Liver (tissue), 9 donors: ENCODE results near the gene SGCG. TPM values are rescaled to one million over a fixed set of nuclear protein-coding genes. Genes with fewer than 3 reads are reported as not detected.

ENCODE experiments used
- DNase-seq: peaks from one replicate; pipeline ENCODE4 v3.0.0-alpha.2; 2017; ENCODE audit warnings: low spot score
- H3K27ac ChIP-seq, 2 donors: one replicate each; pipeline ENCODE4 v1.7.0; 2013; ENCODE audit warnings: inconsistent platforms in 2 of 2, low read length in 2 of 2, control low read depth in 1 of 2, low read depth in 1 of 2, mild to moderate bottlenecking in 1 of 2
- H3K27me3 ChIP-seq, 4 donors: one replicate each; pipeline versions ENCODE4 v1.6.1 to v1.7.0; 2013; ENCODE audit warnings: low read length in 3 of 4, inconsistent platforms in 1 of 4, mild to moderate bottlenecking in 1 of 4, moderate library complexity in 1 of 4; ENCODE audit not compliant: control insufficient read depth in 4 of 4, insufficient read depth in 4 of 4
- H3K36me3 ChIP-seq, 4 donors: one replicate each; pipeline versions ENCODE4 v1.6.1 to v1.7.0; 2013; ENCODE audit warnings: low read length in 3 of 4, mild to moderate bottlenecking in 3 of 4, low read depth in 1 of 4, moderate library complexity in 1 of 4; ENCODE audit not compliant: control insufficient read depth in 4 of 4, insufficient read depth in 3 of 4
- H3K4me1 ChIP-seq, 4 donors: one replicate each; pipeline versions ENCODE4 v1.6.1 to v1.7.0; 2013; ENCODE audit warnings: low read length in 3 of 4, mild to moderate bottlenecking in 3 of 4, moderate library complexity in 1 of 4; ENCODE audit not compliant: control insufficient read depth in 4 of 4, insufficient read depth in 4 of 4
- H3K4me3 ChIP-seq, 3 donors: one replicate each; pipeline versions ENCODE4 v1.6.1 to v1.7.0; 2013; ENCODE audit warnings: low read length in 3 of 3, control low read depth in 1 of 3, low read depth in 1 of 3, mild to moderate bottlenecking in 1 of 3
- H3K9ac ChIP-seq, 2 donors: one replicate each; pipeline ENCODE4 v1.7.0; 2013; ENCODE audit warnings: low read length in 2 of 2, mild to moderate bottlenecking in 2 of 2, moderate library complexity in 2 of 2, control low read depth in 1 of 2, low read depth in 1 of 2
- H3K9me3 ChIP-seq, 4 donors: one replicate each; pipeline versions ENCODE4 v1.6.1 to v1.7.0; 2013; ENCODE audit warnings: low read length in 3 of 4; ENCODE audit not compliant: control insufficient read depth in 4 of 4
- ATF3 ChIP-seq: IDR thresholded peaks from 2 replicates; pipeline ENCODE4 v1.6.1; 2016; ENCODE audit warnings: antibody characterized with exemption
- FOXA2 ChIP-seq: IDR thresholded peaks from 2 replicates; pipeline ENCODE4 v1.6.1; 2016; ENCODE audit warnings: antibody characterized with exemption
- GABPA ChIP-seq, 2 donors: IDR thresholded peaks in 1 of 2; conservative IDR thresholded peaks in 1 of 2; 2 replicates each; pipeline ENCODE4 v1.6.1; 2016; ENCODE audit warnings: antibody characterized with exemption in 2 of 2, mild to moderate bottlenecking in 1 of 2, moderate library complexity in 1 of 2
- HNF4A ChIP-seq, 2 donors: conservative IDR thresholded peaks; 2 replicates each; pipeline ENCODE4 v1.6.1; 2016; ENCODE audit warnings: antibody characterized with exemption in 2 of 2, mild to moderate bottlenecking in 2 of 2
- HNF4G ChIP-seq: IDR thresholded peaks from 2 replicates; pipeline ENCODE4 v1.6.1; 2016; ENCODE audit warnings: antibody characterized with exemption
- JUND ChIP-seq, 2 donors: IDR thresholded peaks; 2 replicates each; pipeline ENCODE4 v1.6.1; 2016; ENCODE audit warnings: antibody characterized with exemption in 2 of 2
- MAX ChIP-seq: IDR thresholded peaks from 2 replicates; pipeline ENCODE4 v1.6.1; 2016; ENCODE audit warnings: antibody characterized with exemption
- NR2F2 ChIP-seq: IDR thresholded peaks from 2 replicates; pipeline ENCODE4 v1.6.1; 2016; ENCODE audit warnings: antibody characterized with exemption
- RAD21 ChIP-seq, 2 donors: IDR thresholded peaks; 2 replicates each; pipeline ENCODE4 v1.6.1; 2016; ENCODE audit warnings: antibody characterized with exemption in 2 of 2, mild to moderate bottlenecking in 2 of 2
- REST ChIP-seq: IDR thresholded peaks from 2 replicates; pipeline ENCODE4 v1.6.1; 2016; ENCODE audit warnings: antibody characterized with exemption, mild to moderate bottlenecking
- RXRA ChIP-seq, 2 donors: IDR thresholded peaks; 2 replicates each; pipeline ENCODE4 v1.6.1; 2017 to 2018; ENCODE audit warnings: antibody characterized with exemption in 2 of 2, mild to moderate bottlenecking in 1 of 2
- SP1 ChIP-seq: IDR thresholded peaks from 2 replicates; pipeline ENCODE4 v1.6.1; 2018; ENCODE audit warnings: antibody characterized with exemption, mild to moderate bottlenecking
- TAF1 ChIP-seq: conservative IDR thresholded peaks from 2 replicates; pipeline ENCODE4 v1.6.1; 2016; ENCODE audit warnings: antibody characterized with exemption, mild to moderate bottlenecking
- YY1 ChIP-seq: IDR thresholded peaks from 2 replicates; pipeline ENCODE4 v1.6.1; 2016; ENCODE audit warnings: antibody characterized with exemption, mild to moderate bottlenecking
- WGBS: extraction: QIAGEN DNeasy Blood & Tissue Kit; methylation state at CpG from one replicate; pipeline ENCODE4 v1.1.7; 2013; 5-methylcytosine and 5-hydroxymethylcytosine counted together
- polyA plus RNA-seq, 2 donors: library from polyadenylated mRNA; stranded (reverse) in 1 of 2; unstranded in 1 of 2; fragments of 200-250 nt in 1 of 2; fragments of >200 nt in 1 of 2; fragmentation: Nextera tagmentation in 1 of 2; extraction: Ambion mirVana in 1 of 2; gene quantifications; one replicate each; pipeline versions ENCODE4 v1.2.1 to v1.2.3, GENCODE V29; 2013 to 2015
- total RNA-seq, 2 donors: library from RNA; depleted of rRNA; stranded (reverse); fragments of >200 nt; gene quantifications; one replicate each; pipeline ENCODE4 v1.2.3, GENCODE V29; 2014
- TF ChIP-seq, protein P1 (sequence below): fragments of 150-350 bp; IDR thresholded peaks from 2 replicates; pipeline ENCODE4 v1.5.1; 2017; ENCODE audit warnings: improper control_type of control experiment, low read depth, low read length; ENCODE audit not compliant: missing input control
- TF ChIP-seq, protein P2 (sequence below): IDR thresholded peaks from 2 replicates; pipeline ENCODE4 v1.6.1; 2016; ENCODE audit warnings: antibody characterized with exemption
- donor health status: healthy.
- donor health status: healthy.
- donor health status: healthy.
- donor health status: healthy.
- donor health status: healthy.

SGCG gene
- total and polyA plus RNA-seq, 4 donors, result not detected

GRCh38 chr13:23350009-23350408 is 169.2 kb downstream of the SGCG start (continued):
- TF ChIP-seq, protein P1, sequence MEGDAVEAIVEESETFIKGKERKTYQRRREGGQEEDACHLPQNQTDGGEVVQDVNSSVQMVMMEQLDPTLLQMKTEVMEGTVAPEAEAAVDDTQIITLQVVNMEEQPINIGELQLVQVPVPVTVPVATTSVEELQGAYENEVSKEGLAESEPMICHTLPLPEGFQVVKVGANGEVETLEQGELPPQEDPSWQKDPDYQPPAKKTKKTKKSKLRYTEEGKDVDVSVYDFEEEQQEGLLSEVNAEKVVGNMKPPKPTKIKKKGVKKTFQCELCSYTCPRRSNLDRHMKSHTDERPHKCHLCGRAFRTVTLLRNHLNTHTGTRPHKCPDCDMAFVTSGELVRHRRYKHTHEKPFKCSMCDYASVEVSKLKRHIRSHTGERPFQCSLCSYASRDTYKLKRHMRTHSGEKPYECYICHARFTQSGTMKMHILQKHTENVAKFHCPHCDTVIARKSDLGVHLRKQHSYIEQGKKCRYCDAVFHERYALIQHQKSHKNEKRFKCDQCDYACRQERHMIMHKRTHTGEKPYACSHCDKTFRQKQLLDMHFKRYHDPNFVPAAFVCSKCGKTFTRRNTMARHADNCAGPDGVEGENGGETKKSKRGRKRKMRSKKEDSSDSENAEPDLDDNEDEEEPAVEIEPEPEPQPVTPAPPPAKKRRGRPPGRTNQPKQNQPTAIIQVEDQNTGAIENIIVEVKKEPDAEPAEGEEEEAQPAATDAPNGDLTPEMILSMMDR, result no peak
- TF ChIP-seq HNF4G (no peak), NR2F2 (no peak), JUND (IDR thresholded peaks at IDR 0.05) (no peak)

- DNase-seq, result no peak
- no peak overlapping the region for H3K4me3 ChIP-seq
- TF ChIP-seq NR2F2 (no peak), TAF1 (no peak), YY1 (no peak), GABPA (IDR thresholded peaks at IDR 0.05 in 1 of 2, conservative IDR thresholded peaks at IDR 0.05 in 1 of 2) (no peak)
- H3K27ac ChIP-seq, result no peak overlapping the region
- no peaks in the 10 kb centered on the region for H3K4me1 ChIP-seq
- no peaks in the 10 kb centered on the region for H3K9me3 ChIP-seq
- WGBS, result 64% methylated on average over 4 of the region's 4 CpGs
- H3K9ac ChIP-seq, result no peak overlapping the region
- no peaks in the 10 kb centered on the region for H3K27me3 ChIP-seq
- peaks cover 0 to 8% (median 4%) of the 10 kb centered on the region in 4 donors for H3K36me3 ChIP-seq
These were observed 171.4 kb downstream of the SGCG start for GRCh38 chr13:23352161-23352560.

GRCh38 chr13:23354520-23354919 is 173.7 kb downstream of the SGCG start:
- H3K9ac ChIP-seq, result no peak overlapping the region
- H3K27ac ChIP-seq, result no peak overlapping the region
- H3K27me3 ChIP-seq, result no peaks in the 10 kb centered on the region
- no peaks in the 10 kb centered on the region for H3K9me3 ChIP-seq
- H3K4me3 ChIP-seq, result no peak overlapping the region
- H3K4me1 ChIP-seq, result no peaks in the 10 kb centered on the region
- 94% methylated on average over 5 of the region's 5 CpGs for WGBS
- H3K36me3 ChIP-seq, result peaks cover 0 to 8% (median 4%) of the 10 kb centered on the region in 4 donors
- no peak for DNase-seq
- TF ChIP-seq REST (no peak), HNF4G (no peak), YY1 (no peak), SP1 (no peak), ATF3 (no peak), MAX (no peak), RXRA (IDR thresholded peaks at IDR 0.05) (no peak), JUND (IDR thresholded peaks at IDR 0.05) (no peak), HNF4A (conservative IDR thresholded peaks at IDR 0.05) (no peak), NR2F2 (no peak), FOXA2 (no peak), RAD21 (IDR thresholded peaks at IDR 0.05) (no peak), TAF1 (no peak)
- TF ChIP-seq, protein P2, sequence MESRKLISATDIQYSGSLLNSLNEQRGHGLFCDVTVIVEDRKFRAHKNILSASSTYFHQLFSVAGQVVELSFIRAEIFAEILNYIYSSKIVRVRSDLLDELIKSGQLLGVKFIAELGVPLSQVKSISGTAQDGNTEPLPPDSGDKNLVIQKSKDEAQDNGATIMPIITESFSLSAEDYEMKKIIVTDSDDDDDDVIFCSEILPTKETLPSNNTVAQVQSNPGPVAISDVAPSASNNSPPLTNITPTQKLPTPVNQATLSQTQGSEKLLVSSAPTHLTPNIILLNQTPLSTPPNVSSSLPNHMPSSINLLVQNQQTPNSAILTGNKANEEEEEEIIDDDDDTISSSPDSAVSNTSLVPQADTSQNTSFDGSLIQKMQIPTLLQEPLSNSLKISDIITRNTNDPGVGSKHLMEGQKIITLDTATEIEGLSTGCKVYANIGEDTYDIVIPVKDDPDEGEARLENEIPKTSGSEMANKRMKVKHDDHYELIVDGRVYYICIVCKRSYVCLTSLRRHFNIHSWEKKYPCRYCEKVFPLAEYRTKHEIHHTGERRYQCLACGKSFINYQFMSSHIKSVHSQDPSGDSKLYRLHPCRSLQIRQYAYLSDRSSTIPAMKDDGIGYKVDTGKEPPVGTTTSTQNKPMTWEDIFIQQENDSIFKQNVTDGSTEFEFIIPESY, result no peak
- TF ChIP-seq, protein P1, result no peak
